H1 (cell line): ENCODE data around the gene ZNF641. TPM values are rescaled to one million over a fixed set of nuclear protein-coding genes. Genes with fewer than 3 reads are reported as not detected.

Experiments
- CTCF ChIA-PET: fragments of 300-600 bp; sonication (Branson Sonifier 250); formaldehyde crosslinking; loops from one replicate; lab custom pipeline; 2021; ENCODE audit not compliant: partially characterized antibody; lab: Charles Lee
- POLR2A ChIA-PET: fragments of 300-600 bp; sonication (Branson Sonifier 250); formaldehyde crosslinking; loops from one replicate; lab custom pipeline; 2021; ENCODE audit warnings: inconsistent platforms; ENCODE audit not compliant: partially characterized antibody; lab: Charles Lee
- DNase-seq, 2 experiments: peaks; one replicate each; pipeline versions ENCODE4 v3.0.0 to v3.0.0-alpha.2; 2010 to 2022; ENCODE audit warnings: low spot score in 2 of 2, low read depth in 1 of 2, mixed read lengths in 1 of 2
- FAIRE-seq: peaks from 2 replicates; lab custom pipeline; 2011; peaks lifted over from hg19 to GRCh38; lab: Jason Lieb, UNC
- H2AFZ ChIP-seq: 2 replicates; pipeline ENCODE4 v1.8.1; 2012; ENCODE audit warnings: low read length, inconsistent platforms
- H2AK5ac ChIP-seq: 2 replicates; pipeline ENCODE4 v1.6.1; 2013; ENCODE audit warnings: low read depth, low read length
- H2BK120ac ChIP-seq: replicated peaks from 2 replicates; pipeline ENCODE3; 2013; ENCODE audit warnings: low read depth, low read length, inconsistent platforms
- H2BK12ac ChIP-seq: 2 replicates; pipeline ENCODE4 v1.6.1; 2013; ENCODE audit warnings: low read depth, low read length
- H2BK15ac ChIP-seq: 2 replicates; pipeline ENCODE4 v1.6.1; 2013; ENCODE audit warnings: low read length
- H2BK20ac ChIP-seq: 2 replicates; pipeline ENCODE4 v1.6.1; 2013; ENCODE audit warnings: low read length
- H2BK5ac ChIP-seq: 2 replicates; pipeline ENCODE4 v1.6.1; 2013; ENCODE audit warnings: low read depth, low read length
- H3K14ac ChIP-seq: 2 replicates; pipeline ENCODE4 v1.6.1; 2013; ENCODE audit warnings: inconsistent platforms; ENCODE audit not compliant: insufficient read length
- H3K18ac ChIP-seq: 2 replicates; pipeline ENCODE4 v1.6.1; 2013; ENCODE audit warnings: low read length; ENCODE audit errors: extremely low read depth
- H3K23ac ChIP-seq: 2 replicates; pipeline ENCODE4 v1.6.1; 2013; ENCODE audit warnings: inconsistent platforms; ENCODE audit not compliant: insufficient read length
- H3K23me2 ChIP-seq: 2 replicates; pipeline ENCODE4 v1.6.1; 2013; ENCODE audit warnings: low read depth, low read length
- H3K27ac ChIP-seq: 2 replicates; pipeline ENCODE4 v1.6.1; 2011; ENCODE audit warnings: low read depth, low read length, inconsistent platforms
- H3K27me3 ChIP-seq, 4 experiments: replicated peaks in 1 of 4; 1 replicate in 1 of 4; 2 replicates in 3 of 4; pipeline versions ENCODE4 v1.6.1 to v1.8.1; 2011 to 2013; ENCODE audit warnings: low read length in 3 of 4, mild to moderate bottlenecking in 3 of 4, inconsistent platforms in 2 of 4, mixed read lengths in 2 of 4, moderate library complexity in 1 of 4; ENCODE audit not compliant: control insufficient read depth in 3 of 4, insufficient read depth in 3 of 4; ENCODE audit errors: extremely low read depth in 1 of 4
- H3K36me3 ChIP-seq, 4 experiments: 2 replicates each; pipeline versions ENCODE4 v1.6.1 to v1.8.1; 2011 to 2013; ENCODE audit warnings: mild to moderate bottlenecking in 4 of 4, low read length in 3 of 4, moderate library complexity in 2 of 4, control low read depth in 1 of 4, inconsistent platforms in 1 of 4; ENCODE audit not compliant: insufficient read depth in 4 of 4, control insufficient read depth in 2 of 4
- H3K4ac ChIP-seq: replicated peaks from 2 replicates; pipeline ENCODE3; 2013; ENCODE audit warnings: low read length, low read depth, mixed read lengths, inconsistent platforms; ENCODE audit not compliant: insufficient read length
- H3K4me1 ChIP-seq, 4 experiments: replicated peaks in 1 of 4; 1 replicate in 1 of 4; 2 replicates in 3 of 4; pipeline versions ENCODE4 v1.6.1 to v1.8.1; 2011 to 2013; ENCODE audit warnings: low read length in 3 of 4, inconsistent platforms in 2 of 4, mixed read lengths in 1 of 4; ENCODE audit not compliant: insufficient read depth in 4 of 4, control insufficient read depth in 3 of 4
- H3K4me2 ChIP-seq, 2 experiments: 2 replicates each; pipeline versions ENCODE4 v1.6.1 to v1.8.1; 2011 to 2013; ENCODE audit warnings: low read depth in 2 of 2, low read length in 2 of 2, control low read depth in 1 of 2, inconsistent platforms in 1 of 2, mild to moderate bottlenecking in 1 of 2; ENCODE audit not compliant: insufficient read depth in 1 of 2
- H3K4me3 ChIP-seq, 4 experiments: fragments of 200-600, 300-600 bp in 1 of 4; sonication (generic), shearing (Covaris generic), sonication (Bioruptor Twin) in 1 of 4; 2 replicates each; pipeline versions ENCODE4 v1.5.1 to v1.8.1; 2011 to 2016; ENCODE audit warnings: low read length in 4 of 4, low read depth in 3 of 4, control low read depth in 2 of 4, inconsistent platforms in 2 of 4, mild to moderate bottlenecking in 2 of 4, mixed read lengths in 1 of 4, moderate library complexity in 1 of 4; ENCODE audit not compliant: insufficient read depth in 2 of 4; ENCODE audit errors: extremely low read depth in 1 of 4
- H3K56ac ChIP-seq: replicated peaks from 2 replicates; pipeline ENCODE3; 2013; ENCODE audit warnings: low read depth, mild to moderate bottlenecking, mixed read lengths, low read length, inconsistent platforms; ENCODE audit not compliant: insufficient read length
- H3K79me1 ChIP-seq: 2 replicates; pipeline ENCODE4 v1.6.1; 2013; ENCODE audit warnings: low read depth, low read length, control low read depth
- H3K79me2 ChIP-seq, 2 experiments: 2 replicates each; pipeline versions ENCODE4 v1.6.1 to v1.8.1; 2012 to 2013; ENCODE audit warnings: low read length in 2 of 2, mild to moderate bottlenecking in 2 of 2, inconsistent platforms in 1 of 2; ENCODE audit not compliant: insufficient read depth in 2 of 2, control insufficient read depth in 1 of 2
- H3K9ac ChIP-seq, 4 experiments: replicated peaks in 1 of 4; 1 replicate in 1 of 4; 2 replicates in 3 of 4; pipeline versions ENCODE4 v1.6.1 to v1.8.1; 2011 to 2013; ENCODE audit warnings: low read depth in 3 of 4, low read length in 3 of 4, control low read depth in 2 of 4, mild to moderate bottlenecking in 2 of 4, moderate library complexity in 2 of 4, inconsistent platforms in 1 of 4; ENCODE audit errors: extremely low read depth in 1 of 4
- H3K9me3 ChIP-seq, 2 experiments: 2 replicates each; pipeline versions ENCODE4 v1.6.1 to v1.8.1; 2012 to 2013; ENCODE audit warnings: mild to moderate bottlenecking in 2 of 2, moderate library complexity in 2 of 2, control low read depth in 1 of 2, inconsistent platforms in 1 of 2, low read depth in 1 of 2, low read length in 1 of 2, mixed read lengths in 1 of 2; ENCODE audit not compliant: insufficient read depth in 2 of 2
- H4K20me1 ChIP-seq, 2 experiments: replicated peaks in 1 of 2; 2 replicates each; pipeline versions ENCODE3 to v1.8.1; 2011 to 2013; ENCODE audit warnings: inconsistent platforms in 2 of 2, low read length in 2 of 2, mild to moderate bottlenecking in 1 of 2; ENCODE audit not compliant: insufficient read depth in 2 of 2, control insufficient read depth in 1 of 2
- H4K5ac ChIP-seq: 2 replicates; pipeline ENCODE4 v1.6.1; 2013; ENCODE audit warnings: low read length, low read depth, mixed read lengths, inconsistent platforms; ENCODE audit not compliant: insufficient read length
- H4K8ac ChIP-seq: 2 replicates; pipeline ENCODE4 v1.8.0; 2013; ENCODE audit warnings: mild to moderate bottlenecking, moderate library complexity, low read length, inconsistent platforms; ENCODE audit not compliant: insufficient read depth; ENCODE audit errors: extremely low read depth
- H4K91ac ChIP-seq: replicated peaks from 2 replicates; pipeline ENCODE3; 2013; ENCODE audit warnings: low read length, mixed read lengths, inconsistent platforms; ENCODE audit not compliant: insufficient read length
- ASH2L ChIP-seq: fragments of 200-600, 300-600 bp; sonication (generic); IDR thresholded peaks from one replicate; pipeline ENCODE4 v1.7.1; 2017; ENCODE audit warnings: low read length
- EP300 ChIP-seq, 2 experiments: IDR thresholded peaks; 1 replicate in 1 of 2; 2 replicates in 1 of 2; pipeline ENCODE4 v1.6.1; 2011 to 2012; ENCODE audit warnings: low read depth in 2 of 2, low read length in 2 of 2, mild to moderate bottlenecking in 2 of 2, borderline replicate concordance in 1 of 2, inconsistent platforms in 1 of 2, moderate library complexity in 1 of 2
- GTF2F1 ChIP-seq: IDR thresholded peaks from 2 replicates; pipeline ENCODE4 v1.6.1; 2012; ENCODE audit warnings: low read depth, low read length, improper control_type of control experiment, borderline replicate concordance
- JUND ChIP-seq: IDR thresholded peaks from 2 replicates; pipeline ENCODE4 v1.6.1; 2011; ENCODE audit warnings: mild to moderate bottlenecking, improper control_type of control experiment, low read length
- KDM1A ChIP-seq: fragments of 200-600, 300-600 bp; sonication (generic); IDR thresholded peaks from 2 replicates; pipeline ENCODE4 v1.7.1; 2016; ENCODE audit warnings: mild to moderate bottlenecking, low read length, borderline replicate concordance
- KDM4A ChIP-seq: IDR thresholded peaks from one replicate; pipeline ENCODE4 v1.7.1; 2012; ENCODE audit warnings: low read depth, mild to moderate bottlenecking, moderate library complexity, low read length, inconsistent platforms; ENCODE audit not compliant: severe bottlenecking
- POU5F1 ChIP-seq: IDR thresholded peaks from 2 replicates; pipeline ENCODE4 v1.6.1; 2011; ENCODE audit warnings: low read depth, mild to moderate bottlenecking, low read length, moderate library complexity
- RFX5 ChIP-seq: IDR thresholded peaks from 2 replicates; pipeline ENCODE4 v1.6.1; 2011; ENCODE audit warnings: low read depth, low read length, improper control_type of control experiment, borderline replicate concordance
- RNF2 ChIP-seq: fragments of 200-900, 300-1000 bp; sonication (generic); IDR thresholded peaks from 2 replicates; pipeline ENCODE4 v1.7.1; 2016; ENCODE audit warnings: borderline replicate concordance, low read depth, mild to moderate bottlenecking, antibody characterized with exemption, low read length; ENCODE audit not compliant: poor library complexity, severe bottlenecking; ENCODE audit errors: missing control alignments
- SIRT6 ChIP-seq: IDR thresholded peaks from one replicate; pipeline ENCODE4 v1.7.1; 2012; ENCODE audit warnings: low read length, inconsistent platforms
- TAF7 ChIP-seq: optimal IDR thresholded peaks from 2 replicates; pipeline ENCODE3; 2011; ENCODE audit warnings: low read depth, mild to moderate bottlenecking, inconsistent platforms, low read length, moderate library complexity, borderline replicate concordance
- WGBS, 2 experiments: shearing (Covaris generic) in 1 of 2; methylation state at CpG; one replicate each; pipeline versions ENCODE4 v1.1.6 to v1.1.7; 2013 to 2015; ENCODE audit warnings: low lambda C conversion rate in 2 of 2, mixed read lengths in 2 of 2, inconsistent platforms in 1 of 2, low coverage in 1 of 2, missing lambda C conversion rate in 1 of 2; ENCODE audit not compliant: insufficient replicate concordance in 2 of 2, insufficient coverage in 1 of 2, insufficient read length in 1 of 2; ENCODE audit errors: extremely low coverage in 1 of 2, missing lambda C conversion rate in 1 of 2; 5-methylcytosine and 5-hydroxymethylcytosine counted together
- polyA plus RNA-seq, 7 experiments: library from polyadenylated mRNA; depleted of rRNA in 3 of 7; stranded (reverse) in 5 of 7; unstranded in 2 of 7; fragments of >200 nt in 5 of 7; fragments of 200-250 nt in 2 of 7; gene quantifications; 1 replicate in 5 of 7; 2 replicates in 1 of 7; 4 replicates in 1 of 7; pipeline versions ENCODE4 v1.2.1 to v1.2.3, GENCODE V29; 2011 to 2013; ENCODE audit warnings: missing spikeins in 2 of 7, mixed read lengths in 2 of 7
- total RNA-seq: library from RNA; stranded (reverse); fragmentation: NEBNext Ultra II Directional; extraction: Animal tissue kit (Norgen Biotek cat#: 25700); gene quantifications from 2 replicates; pipeline ENCODE4 v1.2.1, GENCODE V29; 2021
- TF ChIP-seq, protein P1 (sequence below): IDR thresholded peaks from 2 replicates; pipeline ENCODE4 v1.6.1; 2011; ENCODE audit warnings: low read length, improper control_type of control experiment
- TF ChIP-seq, protein P2 (sequence below): IDR thresholded peaks from 2 replicates; pipeline ENCODE4 v1.6.1; 2012; ENCODE audit warnings: inconsistent platforms

Gene ZNF641
- total and polyA plus RNA-seq, 2 of the 8 experiments (the other 6 are each of a cell fraction or from before 2014, with no cell fraction given), result 2.4 to 6.2 TPM

GRCh38 chr12:48342980-48343379 lies 7.7 kb downstream of the ZNF641 start:
- Histone ChIP-seq H3K79me1 (no peaks in the 10 kb centered on the region), H4K5ac (no peak overlapping the region), H3K9ac (no peak overlapping the region), H2BK5ac (no peak overlapping the region), H2AFZ (no peak overlapping the region), H3K27me3 (no peaks in the 10 kb centered on the region), H3K79me2 (no peaks in the 10 kb centered on the region), H3K56ac (no peak overlapping the region), H3K27ac (no peak overlapping the region), H3K4me3 (no peak overlapping the region), H3K18ac (no peak overlapping the region), H4K8ac (no peak overlapping the region), H3K14ac (no peak overlapping the region), H2BK12ac (no peak overlapping the region), H2BK15ac (no peak overlapping the region), H3K4me2 (no peak overlapping the region), H3K23ac (no peak overlapping the region), H2BK20ac (no peak overlapping the region), H3K36me3 (peaks cover 0 to 4% (median 0%) of the 10 kb centered on the region in 4 experiments; a peak in 3 of 8 replicates), H4K91ac (no peak overlapping the region), H3K23me2 (no peaks in the 10 kb centered on the region), H2BK120ac (no peak overlapping the region), H3K4ac (no peak overlapping the region), H4K20me1 (no peaks in the 10 kb centered on the region), H3K4me1 (no peaks in the 10 kb centered on the region), H2AK5ac (no peak overlapping the region), H3K9me3 (no peaks in the 10 kb centered on the region)
- WGBS, 2 experiments, result 93% methylated on average over 8 of the region's 8 CpGs; no CpG with 5 or more reads in 1 of the 2 experiments
- CTCF ChIA-PET, result interaction anchor here (0.6 kb wide), 1 partner anchor 578 kb away, joined by 4 read pairs; no protein-coding TSS in a partner anchor
- POLR2A ChIA-PET, result no interaction called here
- no peak for FAIRE-seq
- no peak for DNase-seq
- TF ChIP-seq EP300 (IDR thresholded peaks at IDR 0.05; ENCODE audit: borderline replicate concordance in 1 of 2, low read depth in 2 of 2, low read length in 2 of 2) (no peak), ASH2L (no peak), RNF2 (no peak), SIRT6 (no peak), RFX5 (no peak), POU5F1 (no peak), KDM4A (no peak), KDM1A (no peak), GTF2F1 (no peak), JUND (no peak), TAF7 (no peak)
- TF ChIP-seq, protein P1, sequence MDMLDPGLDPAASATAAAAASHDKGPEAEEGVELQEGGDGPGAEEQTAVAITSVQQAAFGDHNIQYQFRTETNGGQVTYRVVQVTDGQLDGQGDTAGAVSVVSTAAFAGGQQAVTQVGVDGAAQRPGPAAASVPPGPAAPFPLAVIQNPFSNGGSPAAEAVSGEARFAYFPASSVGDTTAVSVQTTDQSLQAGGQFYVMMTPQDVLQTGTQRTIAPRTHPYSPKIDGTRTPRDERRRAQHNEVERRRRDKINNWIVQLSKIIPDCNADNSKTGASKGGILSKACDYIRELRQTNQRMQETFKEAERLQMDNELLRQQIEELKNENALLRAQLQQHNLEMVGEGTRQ, result no peak
- TF ChIP-seq, protein P2, sequence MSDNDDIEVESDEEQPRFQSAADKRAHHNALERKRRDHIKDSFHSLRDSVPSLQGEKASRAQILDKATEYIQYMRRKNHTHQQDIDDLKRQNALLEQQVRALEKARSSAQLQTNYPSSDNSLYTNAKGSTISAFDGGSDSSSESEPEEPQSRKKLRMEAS, result no peak
